ENCODE data around the gene CPPED1.

CPPED1 gene

DNA sequence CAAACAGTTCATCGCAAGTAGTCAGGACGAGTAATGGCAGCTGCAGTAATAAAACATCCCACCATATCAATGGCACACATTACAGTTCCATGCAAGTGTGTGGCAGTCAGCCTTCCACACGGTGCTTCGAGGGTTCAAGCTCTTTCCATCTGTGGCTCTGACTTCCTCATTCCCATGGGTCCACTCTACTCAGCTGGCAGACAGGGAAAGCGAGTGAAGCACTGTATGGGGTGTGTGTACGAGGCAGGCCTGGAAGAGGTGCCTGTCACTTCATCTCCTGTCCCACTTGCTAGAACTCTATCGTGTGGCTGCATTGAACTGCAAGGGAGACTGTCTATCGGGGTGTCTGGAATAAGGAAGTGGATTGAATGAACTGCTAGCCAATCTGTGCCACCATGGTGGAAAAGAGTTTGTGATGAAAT is 160.6 kb downstream of the CPPED1 start:
- DNase-seq (ENCODE audit: low read depth), result no peak

GRCh38 chr16:12639044-12639443 is 164.6 kb downstream of the CPPED1 start:
- DNase-seq (ENCODE audit: low read depth), result no peak

GRCh38 chr16:12637002-12637401 is 166.7 kb downstream of the CPPED1 start:
- DNase-seq (ENCODE audit: low read depth), result no peak

DNA sequence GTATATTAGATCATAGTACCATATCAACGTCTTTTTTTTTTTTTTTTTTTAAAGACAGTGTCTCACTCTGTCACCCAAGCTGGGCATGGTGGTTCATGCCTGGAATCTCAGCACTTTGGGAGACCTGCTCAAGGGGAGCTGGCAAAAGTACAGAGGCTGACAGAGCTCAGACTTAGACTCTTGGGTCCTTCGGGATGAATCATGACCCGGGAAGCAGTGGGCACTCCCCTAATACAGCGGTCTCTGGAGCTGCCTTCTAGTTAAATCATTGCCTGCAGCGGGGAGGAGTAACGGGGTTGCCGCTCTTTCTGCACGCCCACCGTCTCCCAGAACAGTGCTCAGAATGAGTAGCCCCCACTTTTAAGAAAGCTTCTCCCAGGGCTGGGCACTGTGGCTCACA is 174.4 kb downstream of the CPPED1 start:
- no peak for DNase-seq (ENCODE audit: low read depth)

- DNase-seq (ENCODE audit: low read depth), result no peak
Observed at GRCh38 chr16:12628536-12628935, 175.2 kb downstream of the CPPED1 start.

- no peak for DNase-seq (ENCODE audit: low read depth)
Observed at GRCh38 chr16:12627394-12627793, 176.3 kb downstream of the CPPED1 start.

- DNase-seq (ENCODE audit: low read depth), result no peak
Observed at GRCh38 chr16:12626411-12626810, 177.3 kb downstream of the CPPED1 start.

DNA sequence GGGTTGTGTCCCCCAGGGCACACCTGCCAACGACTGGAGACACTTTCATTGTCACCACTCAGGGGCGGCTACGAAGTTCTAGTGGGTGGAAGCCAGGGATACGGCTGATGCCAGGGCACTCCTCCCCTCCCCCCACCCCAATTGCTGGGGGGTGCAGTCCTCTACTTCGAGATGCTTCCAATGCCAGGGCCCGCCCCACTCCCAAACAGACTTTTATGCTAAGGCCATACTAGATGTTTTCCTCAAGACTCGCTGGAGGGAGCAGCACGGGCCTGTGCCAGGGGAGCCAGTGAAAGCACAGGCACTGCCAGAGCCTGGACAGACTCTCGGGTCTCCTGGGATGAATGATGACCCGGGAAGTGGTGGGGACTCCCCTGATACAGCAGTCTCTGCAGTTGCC is 178.0 kb downstream of the CPPED1 start:
- DNase-seq (ENCODE audit: low read depth), result no peak

GRCh38 chr16:12625068-12625467 is 178.6 kb downstream of the CPPED1 start:
- no peak for DNase-seq (ENCODE audit: low read depth)

DNA sequence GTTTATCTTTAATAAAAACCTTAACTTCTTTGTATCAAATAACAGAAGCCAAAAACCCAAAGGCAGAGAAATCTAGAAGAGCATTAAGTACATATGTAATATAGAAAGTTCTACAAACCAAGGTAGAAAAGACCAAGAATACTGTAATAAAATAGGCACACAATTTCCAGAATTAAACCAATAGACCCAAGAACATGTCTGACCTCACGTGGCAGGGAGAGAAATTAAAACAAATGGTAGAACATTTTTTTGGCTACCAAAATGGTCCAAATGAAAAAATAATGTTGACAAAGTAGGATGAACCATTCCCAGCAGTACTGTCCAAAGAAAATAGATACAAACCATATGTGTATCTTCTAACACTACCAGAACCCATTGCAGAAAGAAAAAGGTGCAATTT is 183.5 kb downstream of the CPPED1 start:
- DNase-seq (ENCODE audit: low read depth), result no peak

- no peak for DNase-seq (ENCODE audit: low read depth)
Observed at GRCh38 chr16:12618515-12618914, 185.2 kb downstream of the CPPED1 start.

DNA sequence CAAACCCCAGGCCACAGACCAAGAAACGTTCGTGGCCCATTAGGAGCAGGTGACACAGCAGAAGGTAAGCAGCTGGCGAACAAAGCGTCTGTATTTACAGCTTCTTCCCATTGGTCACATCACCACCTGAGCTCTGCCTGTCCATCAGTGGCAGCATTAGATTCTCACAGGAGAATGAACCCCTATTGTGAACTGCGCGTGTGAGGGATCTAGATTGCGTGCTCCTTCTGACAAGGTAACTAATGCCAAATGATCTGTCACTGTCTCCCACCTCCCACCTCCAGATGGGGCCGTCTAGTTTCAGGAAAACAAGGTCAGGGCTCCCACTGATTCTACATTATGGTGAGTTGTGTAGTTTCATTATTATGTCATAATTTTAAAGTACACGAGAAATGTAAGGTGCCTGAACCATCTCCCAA is 186.3 kb downstream of the CPPED1 start:
- no peak for DNase-seq (ENCODE audit: low read depth)

GRCh38 chr16:12614662-12615278 is 188.9 kb downstream of the CPPED1 start:
- DNase-seq (ENCODE audit: low read depth), result no peak

DNA sequence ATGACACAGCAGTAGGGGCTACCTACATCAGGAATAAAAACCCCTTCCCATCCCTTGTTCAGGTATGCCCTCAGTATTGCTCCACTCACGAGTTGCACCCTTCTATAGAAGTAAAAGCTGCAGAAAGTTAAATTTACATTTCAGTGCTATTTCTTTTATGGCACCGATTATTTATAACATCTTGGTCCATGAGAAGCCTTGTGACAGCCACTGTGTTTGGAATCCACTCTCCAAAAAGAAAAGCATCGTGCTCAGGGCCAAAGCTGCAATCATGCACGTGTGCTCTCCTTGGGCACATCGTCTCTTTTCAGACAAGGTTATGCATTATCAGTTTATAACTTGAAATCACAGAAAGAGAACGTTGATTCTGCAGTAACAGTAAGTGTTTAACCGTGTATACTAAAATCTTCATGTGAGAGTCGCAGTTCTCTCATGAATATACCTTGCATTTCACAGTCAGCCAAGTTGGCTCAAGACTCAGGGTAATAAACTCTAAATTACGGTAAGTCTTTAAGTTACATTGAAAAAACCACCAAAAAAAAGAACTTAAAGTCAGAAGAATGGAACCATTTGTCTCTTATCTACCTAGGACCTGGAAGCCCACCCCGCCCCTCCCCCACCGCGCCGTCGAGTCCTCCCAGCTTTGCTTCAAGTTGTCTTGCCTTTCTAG is 189.6 kb downstream of the CPPED1 start:
- DNase-seq (ENCODE audit: low read depth), result no peak

GRCh38 chr16:12613131-12613991 is 190.3 kb downstream of the CPPED1 start:
- DNase-seq (ENCODE audit: low read depth), result no peak

GRCh38 chr16:12612598-12613101 is 191.0 kb downstream of the CPPED1 start:
- DNase-seq (ENCODE audit: low read depth), result no peak

- DNase-seq (ENCODE audit: low read depth), result no peak
Observed at GRCh38 chr16:12611916-12612597, 191.6 kb downstream of the CPPED1 start.

GRCh38 chr16:12611006-12611477 is 192.6 kb downstream of the CPPED1 start:
- no peak for DNase-seq (ENCODE audit: low read depth)

- DNase-seq (ENCODE audit: low read depth), result no peak
Observed at GRCh38 chr16:12609937-12610699, 193.6 kb downstream of the CPPED1 start.
